SK-N-SH (cell line): Measurements from ENCODE around the gene SNAP29. TPM values are rescaled to one million over a fixed set of nuclear protein-coding genes. Genes with fewer than 3 reads are reported as not detected.

Experiments
- CTCF ChIA-PET: fragments of 300-600, 350-600 bp; formaldehyde crosslinking; extraction: SDS; loops from one replicate; lab custom pipeline; 2021; lab: Yijun Ruan, JAX
- POLR2A ChIA-PET: fragments of 350-600 bp; sonication (Branson Sonifier 250); formaldehyde crosslinking; extraction: SDS; loops from one replicate; lab custom pipeline; 2020; ENCODE audit warnings: antibody characterized with exemption, inconsistent platforms; lab: Yijun Ruan, JAX
- DNase-seq: peaks from one replicate; pipeline ENCODE4 v3.0.0; 2012
- H2AFZ ChIP-seq: fragments of 200-600 bp; sonication (generic); 2 replicates; pipeline ENCODE4 v1.8.1; 2016; ENCODE audit warnings: antibody characterized with exemption, mild to moderate bottlenecking, low read depth
- H3F3A ChIP-seq: fragments of 200-600 bp; sonication (generic); replicated peaks from 2 replicates; pipeline ENCODE3; 2016; ENCODE audit warnings: antibody characterized with exemption, mild to moderate bottlenecking; ENCODE audit not compliant: insufficient read depth
- H3K27ac ChIP-seq, 2 experiments: fragments of 200-500 bp in 1 of 2; fragments of 200-600 bp in 1 of 2; sonication (Bioruptor generic) in 1 of 2; sonication (generic), shearing (Covaris generic) in 1 of 2; 2 replicates each; pipeline versions ENCODE4 v1.5.1 to v1.6.1; 2014 to 2016; ENCODE audit warnings: low read depth in 2 of 2, inconsistent platforms in 1 of 2, low read length in 1 of 2, mild to moderate bottlenecking in 1 of 2, mixed read lengths in 1 of 2
- H3K27me3 ChIP-seq: fragments of 200-600 bp; sonication (generic), shearing (Covaris generic); 2 replicates; pipeline ENCODE4 v1.6.1; 2016; ENCODE audit warnings: mixed run types; ENCODE audit not compliant: insufficient read depth
- H3K36me3 ChIP-seq, 2 experiments: fragments of 200-500 bp in 1 of 2; fragments of 200-600 bp in 1 of 2; sonication (Bioruptor generic) in 1 of 2; sonication (generic) in 1 of 2; replicated peaks in 1 of 2; 2 replicates each; pipeline versions ENCODE3 to v1.5.1; 2014 to 2016; ENCODE audit warnings: low read length in 1 of 2, mild to moderate bottlenecking in 1 of 2; ENCODE audit not compliant: insufficient read depth in 2 of 2, control insufficient read depth in 1 of 2
- H3K4me1 ChIP-seq, 2 experiments: fragments of 200-500 bp in 1 of 2; fragments of 200-600 bp in 1 of 2; sonication (Bioruptor generic) in 1 of 2; sonication (generic), shearing (Covaris generic) in 1 of 2; 2 replicates each; pipeline versions ENCODE4 v1.5.1 to v1.6.1; 2014 to 2016; ENCODE audit warnings: low read depth in 1 of 2, low read length in 1 of 2, mixed run types in 1 of 2; ENCODE audit not compliant: insufficient read depth in 2 of 2, control insufficient read depth in 1 of 2
- H3K4me2 ChIP-seq: fragments of 200-600 bp; sonication (generic), shearing (Covaris generic); 2 replicates; pipeline ENCODE4 v1.6.1; 2017; ENCODE audit warnings: mixed run types
- H3K4me3 ChIP-seq, 2 experiments: fragments of 200-500 bp in 1 of 2; fragments of 200-600 bp in 1 of 2; sonication (Bioruptor generic) in 1 of 2; sonication (generic), shearing (Covaris generic) in 1 of 2; 2 replicates each; pipeline versions ENCODE4 v1.5.1 to v1.8.1; 2014 to 2016; ENCODE audit warnings: low read depth in 2 of 2, inconsistent platforms in 1 of 2, low read length in 1 of 2, mild to moderate bottlenecking in 1 of 2, mixed read lengths in 1 of 2, moderate library complexity in 1 of 2
- H3K79me2 ChIP-seq: fragments of 200-600 bp; sonication (generic); 2 replicates; pipeline ENCODE4 v1.8.1; 2017; ENCODE audit warnings: mild to moderate bottlenecking; ENCODE audit not compliant: insufficient read depth
- H3K9ac ChIP-seq: fragments of 200-600 bp; sonication (generic); 2 replicates; pipeline ENCODE4 v1.6.1; 2017; ENCODE audit warnings: mixed run types
- H3K9me2 ChIP-seq: fragments of 200-600 bp; sonication (generic); 2 replicates; pipeline ENCODE4 v1.6.1; 2017; ENCODE audit warnings: mixed run types
- H3K9me3 ChIP-seq: fragments of 200-600 bp; sonication (generic); 2 replicates; pipeline ENCODE4 v1.6.1; 2017; ENCODE audit warnings: mixed run types, mild to moderate bottlenecking, moderate library complexity
- H4K20me1 ChIP-seq: fragments of 200-600 bp; sonication (generic); 2 replicates; pipeline ENCODE4 v1.6.1; 2017; ENCODE audit warnings: mild to moderate bottlenecking, mixed run types; ENCODE audit not compliant: insufficient read depth
- CHD2 ChIP-seq: fragments of 150-350 bp; IDR thresholded peaks from 2 replicates; pipeline ENCODE4 v1.6.1; 2018; ENCODE audit warnings: low read length; ENCODE audit not compliant: partially characterized antibody
- ELF1 ChIP-seq: IDR thresholded peaks from 2 replicates; pipeline ENCODE4 v1.4.0; 2012
- FOSL2 ChIP-seq: IDR thresholded peaks from 2 replicates; pipeline ENCODE4 v1.4.0; 2012; ENCODE audit warnings: low read depth, mild to moderate bottlenecking, moderate library complexity, borderline replicate concordance
- FOXJ3 ChIP-seq: sonication (generic); formaldehyde crosslinking; IDR thresholded peaks from 2 replicates; pipeline ENCODE4 v1.5.1; 2020; ENCODE audit warnings: mild to moderate bottlenecking, missing genetic modification reagents
- FOXM1 ChIP-seq: IDR thresholded peaks from 2 replicates; pipeline ENCODE4 v1.4.0; 2012; ENCODE audit warnings: low read depth, mild to moderate bottlenecking
- GABPA ChIP-seq: IDR thresholded peaks from 2 replicates; pipeline ENCODE4 v1.4.0; 2012; ENCODE audit warnings: low read depth, mild to moderate bottlenecking
- JUND ChIP-seq: IDR thresholded peaks from 2 replicates; pipeline ENCODE4 v1.4.0; 2012
- MXI1 ChIP-seq: IDR thresholded peaks from 2 replicates; pipeline ENCODE4 v1.6.1; 2012; ENCODE audit warnings: mild to moderate bottlenecking, low read depth, low read length, improper control_type of control experiment
- NRF1 ChIP-seq: IDR thresholded peaks from 2 replicates; pipeline ENCODE4 v1.6.1; 2012; ENCODE audit warnings: low read depth, mild to moderate bottlenecking, low read length
- PBX3 ChIP-seq: IDR thresholded peaks from 2 replicates; pipeline ENCODE4; 2012
- RCOR1 ChIP-seq: fragments of 150-350 bp; IDR thresholded peaks from 2 replicates; pipeline ENCODE4 v1.6.1; 2017; ENCODE audit warnings: antibody characterized with exemption, low read length
- RFX5 ChIP-seq: IDR thresholded peaks from 2 replicates; pipeline ENCODE4 v1.6.1; 2012; ENCODE audit warnings: mild to moderate bottlenecking, improper control_type of control experiment, low read length
- SIN3A ChIP-seq: IDR thresholded peaks from 2 replicates; pipeline ENCODE4 v1.6.1; 2012; ENCODE audit warnings: low read depth, mild to moderate bottlenecking, low read length, moderate library complexity, borderline replicate concordance
- SMC3 ChIP-seq: IDR thresholded peaks from 2 replicates; pipeline ENCODE4 v1.6.1; 2012; ENCODE audit warnings: low read depth, low read length, improper control_type of control experiment
- YY1 ChIP-seq: IDR thresholded peaks from 2 replicates; pipeline ENCODE4 v1.4.0; 2012; ENCODE audit warnings: low read depth, mild to moderate bottlenecking
- ZBTB33 ChIP-seq: IDR thresholded peaks from 2 replicates; pipeline ENCODE4 v1.4.0; 2012; ENCODE audit warnings: low read depth, borderline replicate concordance
- WGBS: methylation state at CpG from one replicate; pipeline ENCODE4 v1.1.6; 2017; ENCODE audit warnings: low lambda C conversion rate; 5-methylcytosine and 5-hydroxymethylcytosine counted together
- polyA plus RNA-seq, 3 experiments: library from polyadenylated mRNA; depleted of rRNA; stranded (reverse); fragments of >200 nt; gene quantifications; 2 replicates each; pipeline ENCODE4 v1.2.3, GENCODE V29; 2012
- TF ChIP-seq, protein P1 (sequence below): IDR thresholded peaks from 2 replicates; pipeline ENCODE4 v1.4.0; 2012; ENCODE audit warnings: low read depth, borderline replicate concordance
- TF ChIP-seq, protein P2 (sequence below): fragments of 150-350 bp; IDR thresholded peaks from 2 replicates; pipeline ENCODE4 v1.6.1; 2017; ENCODE audit warnings: antibody characterized with exemption, low read length, low read depth, borderline replicate concordance
- TF ChIP-seq, protein P3 (sequence below): fragments of 150-350 bp; IDR thresholded peaks from 2 replicates; pipeline ENCODE4 v1.6.1; 2016; ENCODE audit warnings: mild to moderate bottlenecking, low read depth, low read length

SNAP29 gene
- polyA plus RNA-seq, 1 of the 3 experiments (the other 2 are of a cell fraction): 37.3 TPM

DNA sequence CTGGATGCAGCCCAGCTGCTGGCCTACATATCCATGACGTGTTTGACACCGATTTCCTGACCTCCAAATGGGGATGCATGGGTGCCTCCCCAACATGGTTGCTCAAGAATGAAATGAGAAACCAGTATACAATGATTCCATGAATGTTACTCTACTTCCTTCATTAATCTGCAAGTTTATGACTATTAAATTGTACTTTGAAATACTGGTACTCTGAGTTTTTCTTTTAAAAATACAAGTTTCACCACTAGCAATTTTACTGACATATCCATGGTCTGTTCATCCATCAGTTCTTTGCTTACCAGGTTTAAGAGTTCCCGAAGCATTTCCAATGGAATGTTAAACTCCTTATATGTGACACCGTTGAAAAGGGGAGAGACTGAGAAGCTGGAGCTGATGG, 45.8 kb upstream of the SNAP29 start:
- H3K36me3 ChIP-seq: peaks cover 24 to 36% of the 10 kb centered on the region in 2 experiments
- H3K9ac ChIP-seq: no peak overlapping the region
- H2AFZ ChIP-seq: no peak overlapping the region
- no peak for TF ChIP-seq FOXM1
- TF ChIP-seq JUND: no peak
- TF ChIP-seq ZBTB33: no peak
- TF ChIP-seq, protein P1, sequence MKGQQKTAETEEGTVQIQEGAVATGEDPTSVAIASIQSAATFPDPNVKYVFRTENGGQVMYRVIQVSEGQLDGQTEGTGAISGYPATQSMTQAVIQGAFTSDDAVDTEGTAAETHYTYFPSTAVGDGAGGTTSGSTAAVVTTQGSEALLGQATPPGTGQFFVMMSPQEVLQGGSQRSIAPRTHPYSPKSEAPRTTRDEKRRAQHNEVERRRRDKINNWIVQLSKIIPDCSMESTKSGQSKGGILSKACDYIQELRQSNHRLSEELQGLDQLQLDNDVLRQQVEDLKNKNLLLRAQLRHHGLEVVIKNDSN: no peak
- TF ChIP-seq ELF1: no peak
- TF ChIP-seq, protein P2, sequence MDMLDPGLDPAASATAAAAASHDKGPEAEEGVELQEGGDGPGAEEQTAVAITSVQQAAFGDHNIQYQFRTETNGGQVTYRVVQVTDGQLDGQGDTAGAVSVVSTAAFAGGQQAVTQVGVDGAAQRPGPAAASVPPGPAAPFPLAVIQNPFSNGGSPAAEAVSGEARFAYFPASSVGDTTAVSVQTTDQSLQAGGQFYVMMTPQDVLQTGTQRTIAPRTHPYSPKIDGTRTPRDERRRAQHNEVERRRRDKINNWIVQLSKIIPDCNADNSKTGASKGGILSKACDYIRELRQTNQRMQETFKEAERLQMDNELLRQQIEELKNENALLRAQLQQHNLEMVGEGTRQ: no peak
- TF ChIP-seq RFX5: no peak
- TF ChIP-seq YY1: no peak
- no peak for TF ChIP-seq MXI1
- TF ChIP-seq, all 33 proteins: peak for 0
- H3K27me3 ChIP-seq: no peaks in the 10 kb centered on the region
- H3K27ac ChIP-seq: no peak overlapping the region
- no peak for DNase-seq
- peaks cover under 1% of the 10 kb centered on the region for H3F3A ChIP-seq
- no peaks in the 10 kb centered on the region for H3K9me2 ChIP-seq
- CTCF ChIA-PET: interaction anchor here (1.8 kb wide), 1 partner anchor 9 kb away, joined by 9 read pairs; no protein-coding TSS in a partner anchor
- H3K4me2 ChIP-seq: no peak overlapping the region
- H4K20me1 ChIP-seq: no peaks in the 10 kb centered on the region
- over 99% methylated on average over 4 of the region's 4 CpGs for WGBS
- no peaks in the 10 kb centered on the region for H3K79me2 ChIP-seq
- H3K4me3 ChIP-seq: no peak overlapping the region
- POLR2A ChIA-PET: no interaction called here
- no peaks in the 10 kb centered on the region for H3K4me1 ChIP-seq
- no peaks in the 10 kb centered on the region for H3K9me3 ChIP-seq

DNA sequence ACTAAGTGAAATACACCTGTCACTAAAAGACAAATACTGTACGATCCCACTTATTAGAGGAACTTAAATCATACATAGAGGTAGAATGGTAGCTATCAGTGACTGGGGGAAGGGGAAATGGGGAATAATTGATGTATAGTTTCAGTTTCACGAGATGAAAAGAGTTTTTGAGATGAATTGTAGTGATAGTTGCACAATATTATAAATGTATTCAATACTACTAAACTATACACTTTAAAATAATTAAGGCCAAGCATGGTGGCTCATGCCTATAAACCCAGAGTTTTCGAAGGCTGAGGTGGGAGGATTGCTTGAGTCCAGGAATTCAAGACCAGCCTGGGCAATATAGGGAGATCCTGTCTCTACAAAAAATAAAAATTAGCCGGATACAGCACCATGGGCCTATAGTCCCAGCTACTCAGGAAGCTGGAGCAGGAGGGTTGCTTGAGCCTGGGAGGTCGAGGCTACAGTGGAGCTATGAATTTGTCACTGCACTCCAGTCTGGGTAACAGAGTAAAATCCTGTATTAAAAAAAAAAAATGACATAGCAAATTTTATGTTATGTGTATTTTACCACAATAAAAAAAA, 44.5 kb upstream of the SNAP29 start:
- peaks cover 7% of the 10 kb centered on the region for H3F3A ChIP-seq
- no peak overlapping the region for H3K9ac ChIP-seq
- peaks cover 31 to 40% of the 10 kb centered on the region in 2 experiments for H3K36me3 ChIP-seq
- no peak overlapping the region for H3K27ac ChIP-seq
- no peak overlapping the region for H3K4me3 ChIP-seq
- no peaks in the 10 kb centered on the region for H3K9me3 ChIP-seq
- no peak overlapping the region for H2AFZ ChIP-seq
- H3K4me2 ChIP-seq: no peak overlapping the region
- DNase-seq: no peak
- no peaks in the 10 kb centered on the region for H3K9me2 ChIP-seq
- no peaks in the 10 kb centered on the region for H3K79me2 ChIP-seq
- WGBS: 94% methylated on average over 5 of the region's 5 CpGs
- CTCF ChIA-PET: interaction anchor here (1.5 to 2.5 kb wide), 2 partner anchors 10 to 53 kb away, joined by 5 to 9 read pairs; no protein-coding TSS in a partner anchor
- H3K4me1 ChIP-seq: no peaks in the 10 kb centered on the region
- POLR2A ChIA-PET: no interaction called here
- no peaks in the 10 kb centered on the region for H4K20me1 ChIP-seq
- H3K27me3 ChIP-seq: no peaks in the 10 kb centered on the region
- no peak for TF ChIP-seq GABPA
- no peak for TF ChIP-seq RCOR1
- TF ChIP-seq ZBTB33: no peak
- TF ChIP-seq SIN3A: no peak
- no peak for TF ChIP-seq CHD2
- TF ChIP-seq FOSL2: no peak
- no peak for TF ChIP-seq PBX3
- TF ChIP-seq SMC3: no peak
- no peak for TF ChIP-seq NRF1
- TF ChIP-seq FOXJ3 (CRISPR knock-in tag): no peak
- TF ChIP-seq, protein P3, sequence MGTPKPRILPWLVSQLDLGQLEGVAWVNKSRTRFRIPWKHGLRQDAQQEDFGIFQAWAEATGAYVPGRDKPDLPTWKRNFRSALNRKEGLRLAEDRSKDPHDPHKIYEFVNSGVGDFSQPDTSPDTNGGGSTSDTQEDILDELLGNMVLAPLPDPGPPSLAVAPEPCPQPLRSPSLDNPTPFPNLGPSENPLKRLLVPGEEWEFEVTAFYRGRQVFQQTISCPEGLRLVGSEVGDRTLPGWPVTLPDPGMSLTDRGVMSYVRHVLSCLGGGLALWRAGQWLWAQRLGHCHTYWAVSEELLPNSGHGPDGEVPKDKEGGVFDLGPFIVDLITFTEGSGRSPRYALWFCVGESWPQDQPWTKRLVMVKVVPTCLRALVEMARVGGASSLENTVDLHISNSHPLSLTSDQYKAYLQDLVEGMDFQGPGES: no peak
- TF ChIP-seq JUND: no peak
- TF ChIP-seq ELF1: no peak
